Psoas muscle (tissue), 8 donors: ENCODE results near the gene PSKH1. TPM values are rescaled to one million over a fixed set of nuclear protein-coding genes. Genes with fewer than 3 reads are reported as not detected.

ENCODE experiments used
- ATAC-seq, 4 donors: fragments of 200-7000 bp; cut with Tn5 transposase; one replicate each; pipeline ENCODE4 v1.9.1; 2020; ENCODE audit warnings: moderate library complexity in 3 of 4, mild to moderate bottlenecking in 2 of 4
- DNase-seq, 2 donors: peaks; one replicate each; pipeline ENCODE4 v3.0.0-alpha.2; 2020
- H3K27ac ChIP-seq: fragments of 200-600 bp; one replicate; pipeline ENCODE4 v1.8.0; 2022
- H3K27me3 ChIP-seq, 3 donors: fragments of 200-600 bp in 1 of 3; one replicate each; pipeline versions ENCODE4 v1.6.1 to v1.8.0; 2013 to 2022; ENCODE audit warnings: low read length in 2 of 3, mild to moderate bottlenecking in 2 of 3, moderate library complexity in 1 of 3; ENCODE audit not compliant: insufficient read depth in 3 of 3
- H3K36me3 ChIP-seq, 2 donors: fragments of 200-600 bp in 1 of 2; one replicate each; pipeline versions ENCODE4 v1.6.1 to v1.8.0; 2013 to 2022; ENCODE audit warnings: low read depth in 1 of 2, mild to moderate bottlenecking in 1 of 2, moderate library complexity in 1 of 2; ENCODE audit not compliant: insufficient read depth in 1 of 2
- H3K4me1 ChIP-seq: fragments of 200-600 bp; one replicate; pipeline ENCODE4 v1.8.0; 2022
- H3K4me3 ChIP-seq: fragments of 200-600 bp; one replicate; pipeline ENCODE4 v1.8.0; 2022; ENCODE audit warnings: mild to moderate bottlenecking
- H3K9me3 ChIP-seq: fragments of 200-600 bp; one replicate; pipeline ENCODE4 v1.8.0; 2022
- WGBS, 3 donors: extraction: QIAGEN DNeasy Blood & Tissue Kit; methylation state at CpG; one replicate each; pipeline versions ENCODE4 v1.1.6 to v1.1.7; 2013; 5-methylcytosine and 5-hydroxymethylcytosine counted together
- intact Hi-C, 2 donors: fragments of 100-400 bp; cut with DNase I; formaldehyde crosslinking; loops; one replicate each; pipeline versions ENCODE4 v1.11.0 to v1.14.2; 2022
- polyA plus RNA-seq, 3 donors: library from polyadenylated mRNA; stranded (reverse); fragments of 200-250 nt; gene quantifications; one replicate each; pipeline ENCODE4 v1.2.3, GENCODE V29; 2013
- total RNA-seq, 4 donors: library from RNA; stranded (reverse); fragmentation: NEBNext Ultra II Directional in 2 of 4; extraction: Animal tissue kit (Norgen Biotek cat#: 25700) in 2 of 4; gene quantifications; one replicate each; pipeline versions ENCODE4 v1.2.1 to v1.2.4, GENCODE V29; 2021 to 2023
- TF ChIP-seq, protein P1 (sequence below): fragments of 200-600 bp; IDR thresholded peaks from one replicate; pipeline ENCODE4 v1.8.0; 2022; ENCODE audit warnings: antibody characterized with exemption
- donor health status: healthy with polysubstance abuse.
- donor health status: DM: no; HTN: no; CAD: no; lungs with moderate emphysema.
- donor health status: Bipolar disorder and iron deficiency.
- donor health status: healthy.
- donor health status: DM: yes; HTN: yes; CAD: no.
- donor health status: DM: no; HTN: no; CAD: no.
- donor health status: DM: no; HTN: no; CAD: no.
- donor health status: DM: yes; HTN: yes; CAD: no.

PSKH1 gene
- total and polyA plus RNA-seq, 7 donors: 9.6 to 18.8 (median 15.6) TPM

GRCh38 chr16:67957622-67958021 lies 64.6 kb downstream of the PSKH1 start:
- ATAC-seq (no peak), DNase-seq (no peak)
- Histone ChIP-seq H3K4me1 (peaks cover 41% of the 10 kb centered on the region), H3K4me3 (no peak overlapping the region), H3K36me3 (peaks cover 0 to 100% of the 10 kb centered on the region in 2 donors), H3K27me3 (no peaks in the 10 kb centered on the region), H3K27ac (peak overlapping the region; percentile 78), H3K9me3 (no peaks in the 10 kb centered on the region)
- WGBS, 3 donors: 93 to 95% (median 93%) methylated on average over 9 of the region's 9 CpGs
- intact Hi-C loops: no loop called here
- TF ChIP-seq, protein P1, sequence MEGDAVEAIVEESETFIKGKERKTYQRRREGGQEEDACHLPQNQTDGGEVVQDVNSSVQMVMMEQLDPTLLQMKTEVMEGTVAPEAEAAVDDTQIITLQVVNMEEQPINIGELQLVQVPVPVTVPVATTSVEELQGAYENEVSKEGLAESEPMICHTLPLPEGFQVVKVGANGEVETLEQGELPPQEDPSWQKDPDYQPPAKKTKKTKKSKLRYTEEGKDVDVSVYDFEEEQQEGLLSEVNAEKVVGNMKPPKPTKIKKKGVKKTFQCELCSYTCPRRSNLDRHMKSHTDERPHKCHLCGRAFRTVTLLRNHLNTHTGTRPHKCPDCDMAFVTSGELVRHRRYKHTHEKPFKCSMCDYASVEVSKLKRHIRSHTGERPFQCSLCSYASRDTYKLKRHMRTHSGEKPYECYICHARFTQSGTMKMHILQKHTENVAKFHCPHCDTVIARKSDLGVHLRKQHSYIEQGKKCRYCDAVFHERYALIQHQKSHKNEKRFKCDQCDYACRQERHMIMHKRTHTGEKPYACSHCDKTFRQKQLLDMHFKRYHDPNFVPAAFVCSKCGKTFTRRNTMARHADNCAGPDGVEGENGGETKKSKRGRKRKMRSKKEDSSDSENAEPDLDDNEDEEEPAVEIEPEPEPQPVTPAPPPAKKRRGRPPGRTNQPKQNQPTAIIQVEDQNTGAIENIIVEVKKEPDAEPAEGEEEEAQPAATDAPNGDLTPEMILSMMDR: no peak

- H3K9me3 ChIP-seq: no peaks in the 10 kb centered on the region
- H3K27ac ChIP-seq: peak overlapping the region; percentile 78
- H3K36me3 ChIP-seq: peaks cover 0 to 89% of the 10 kb centered on the region in 2 donors
- intact Hi-C loops: no loop called here
- ATAC-seq: peak; percentile 42 to 81 (median 71)
- DNase-seq: peak; percentile 86 to 89
- peak overlapping the region; percentile 11 for H3K4me3 ChIP-seq
- TF ChIP-seq, protein P1: no peak
- H3K27me3 ChIP-seq: no peaks in the 10 kb centered on the region
- WGBS, 3 donors: 26 to 35% (median 35%) methylated on average over 11 of the region's 11 CpGs
- H3K4me1 ChIP-seq: peaks cover 62% of the 10 kb centered on the region
These were observed 66.7 kb downstream of the PSKH1 start for GRCh38 chr16:67959536-67960329.

- 40 to 65% (median 54%) methylated on average over 13 of the region's 13 CpGs for WGBS, 3 donors
- no peaks in the 10 kb centered on the region for H3K27me3 ChIP-seq
- intact Hi-C loops: no loop called here
- H3K4me1 ChIP-seq: peaks cover 79% of the 10 kb centered on the region
- peaks cover 0 to 70% of the 10 kb centered on the region in 2 donors for H3K36me3 ChIP-seq
- no peaks in the 10 kb centered on the region for H3K9me3 ChIP-seq
- peak overlapping the region; percentile 78 for H3K27ac ChIP-seq
- ATAC-seq (peak in 2 of 4 donors; percentile 8 to 19), DNase-seq (peak in 1 of 2 donors; percentile 44)
- H3K4me3 ChIP-seq: no peak overlapping the region
- TF ChIP-seq, protein P1: no peak
These were observed 68.5 kb downstream of the PSKH1 start for GRCh38 chr16:67961551-67961957.

DNA sequence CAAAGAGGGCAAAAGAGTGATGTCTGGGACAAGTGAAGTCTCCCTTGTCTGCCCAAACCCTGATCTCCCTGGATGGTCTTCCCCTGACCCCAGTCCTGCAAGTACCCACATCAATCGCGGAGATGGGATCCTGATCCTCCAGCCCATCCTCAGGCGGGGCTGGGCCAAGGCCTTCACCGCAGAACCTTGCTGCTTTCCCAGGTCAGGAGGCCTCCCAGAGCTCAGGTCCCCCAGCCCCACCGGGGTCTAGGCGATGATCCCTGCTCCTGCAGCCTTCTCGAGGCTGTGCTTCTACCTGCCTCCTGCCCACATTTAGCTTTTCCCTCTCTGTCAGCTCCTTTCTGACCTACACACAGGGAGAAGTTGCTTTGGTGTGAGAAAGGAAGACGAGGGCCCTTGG lies 69.1 kb downstream of the PSKH1 start:
- WGBS, 3 donors: 94 to 96% (median 95%) methylated on average over 8 of the region's 8 CpGs
- peaks cover 85% of the 10 kb centered on the region for H3K4me1 ChIP-seq
- TF ChIP-seq, protein P1: no peak
- ATAC-seq: no peak
- no peak overlapping the region for H3K4me3 ChIP-seq
- H3K27ac ChIP-seq: peak overlapping the region; percentile 78
- peaks cover 0 to 65% of the 10 kb centered on the region in 2 donors for H3K36me3 ChIP-seq
- intact Hi-C loops: no loop called here
- no peaks in the 10 kb centered on the region for H3K9me3 ChIP-seq
- no peak for DNase-seq
- H3K27me3 ChIP-seq: no peaks in the 10 kb centered on the region
